ENCODE measurements around the gene TTC29. TPM values are rescaled to one million over a fixed set of nuclear protein-coding genes. Genes with fewer than 3 reads are reported as not detected.

The TTC29 gene
- total RNA-seq, 1 donor = under 0.01 TPM

DNA sequence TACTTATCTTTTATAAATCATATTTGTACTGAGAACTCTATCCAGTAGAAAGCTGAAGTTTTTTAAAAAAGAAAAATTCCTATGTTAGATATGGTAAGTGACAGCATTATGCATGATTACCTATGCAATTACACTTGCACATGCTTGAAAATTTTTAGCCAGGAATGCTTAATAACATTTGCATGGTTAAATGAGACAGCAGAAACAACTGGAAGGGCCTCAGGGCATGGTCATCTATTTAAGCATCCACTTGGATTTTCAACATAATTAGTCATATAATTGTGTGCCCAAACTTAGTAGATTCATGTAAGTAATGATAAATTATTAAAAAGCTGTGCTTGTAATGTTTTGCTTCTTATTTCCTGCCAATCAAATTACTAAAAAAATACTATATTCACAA is 151.9 kb downstream of the TTC29 start:
- no peak overlapping the region for H3K4me2 ChIP-seq (ENCODE audit: insufficient read depth, low read length)
- H3K36me3 ChIP-seq (ENCODE audit: insufficient read depth, low read length) = no peaks in the 10 kb centered on the region
- TF ChIP-seq, protein P1, sequence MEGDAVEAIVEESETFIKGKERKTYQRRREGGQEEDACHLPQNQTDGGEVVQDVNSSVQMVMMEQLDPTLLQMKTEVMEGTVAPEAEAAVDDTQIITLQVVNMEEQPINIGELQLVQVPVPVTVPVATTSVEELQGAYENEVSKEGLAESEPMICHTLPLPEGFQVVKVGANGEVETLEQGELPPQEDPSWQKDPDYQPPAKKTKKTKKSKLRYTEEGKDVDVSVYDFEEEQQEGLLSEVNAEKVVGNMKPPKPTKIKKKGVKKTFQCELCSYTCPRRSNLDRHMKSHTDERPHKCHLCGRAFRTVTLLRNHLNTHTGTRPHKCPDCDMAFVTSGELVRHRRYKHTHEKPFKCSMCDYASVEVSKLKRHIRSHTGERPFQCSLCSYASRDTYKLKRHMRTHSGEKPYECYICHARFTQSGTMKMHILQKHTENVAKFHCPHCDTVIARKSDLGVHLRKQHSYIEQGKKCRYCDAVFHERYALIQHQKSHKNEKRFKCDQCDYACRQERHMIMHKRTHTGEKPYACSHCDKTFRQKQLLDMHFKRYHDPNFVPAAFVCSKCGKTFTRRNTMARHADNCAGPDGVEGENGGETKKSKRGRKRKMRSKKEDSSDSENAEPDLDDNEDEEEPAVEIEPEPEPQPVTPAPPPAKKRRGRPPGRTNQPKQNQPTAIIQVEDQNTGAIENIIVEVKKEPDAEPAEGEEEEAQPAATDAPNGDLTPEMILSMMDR (IDR thresholded peaks at IDR 0.05; ENCODE audit: extremely low read depth, low read depth, low read length) = no peak
- H4K20me1 ChIP-seq (ENCODE audit: insufficient read depth, low read length) = no peaks in the 10 kb centered on the region
- no peaks in the 10 kb centered on the region for H3K79me2 ChIP-seq (ENCODE audit: insufficient read depth, low read length)
- no peaks in the 10 kb centered on the region for H3K4me1 ChIP-seq (ENCODE audit: insufficient read depth, low read length)
- H3K4me3 ChIP-seq (ENCODE audit: insufficient read depth, low read length) = no peak overlapping the region
- H3K27ac ChIP-seq (ENCODE audit: low read depth, low read length) = no peak overlapping the region
- no peak for DNase-seq (ENCODE audit: insufficient read length, low spot score, missing footprints)
- H3K27me3 ChIP-seq (ENCODE audit: insufficient read depth, low read length) = no peaks in the 10 kb centered on the region
- no peaks in the 10 kb centered on the region for H3K9me3 ChIP-seq (ENCODE audit: low read depth, low read length)
- H2AFZ ChIP-seq (ENCODE audit: low read length) = no peak overlapping the region

DNA sequence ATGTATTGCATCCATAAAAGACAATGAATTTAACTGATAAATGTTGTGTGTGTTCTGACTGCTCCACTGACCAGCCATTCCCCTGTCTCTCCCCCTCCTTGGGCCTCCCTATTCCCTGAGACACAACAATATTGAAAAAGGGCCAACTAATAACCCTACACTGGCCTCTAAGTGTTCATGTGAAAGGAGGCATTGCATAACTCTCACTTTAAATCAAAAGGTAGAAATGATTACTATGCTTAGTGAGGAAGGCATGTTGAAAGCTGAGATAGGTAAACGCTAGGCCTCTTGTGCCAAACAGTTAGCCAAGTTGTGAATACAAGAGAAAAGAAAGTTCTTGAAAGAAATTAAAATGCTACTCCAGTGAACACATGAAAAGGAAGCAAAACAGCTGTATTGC is 154.2 kb downstream of the TTC29 start:
- Histone ChIP-seq H3K9me3 (ENCODE audit: low read depth, low read length) (no peaks in the 10 kb centered on the region), H3K4me3 (ENCODE audit: insufficient read depth, low read length) (no peak overlapping the region), H3K27me3 (ENCODE audit: insufficient read depth, low read length) (no peaks in the 10 kb centered on the region), H3K4me2 (ENCODE audit: insufficient read depth, low read length) (no peak overlapping the region), H3K4me1 (ENCODE audit: insufficient read depth, low read length) (no peaks in the 10 kb centered on the region), H2AFZ (ENCODE audit: low read length) (no peak overlapping the region), H3K79me2 (ENCODE audit: insufficient read depth, low read length) (no peaks in the 10 kb centered on the region), H4K20me1 (ENCODE audit: insufficient read depth, low read length) (no peaks in the 10 kb centered on the region), H3K36me3 (ENCODE audit: insufficient read depth, low read length) (no peaks in the 10 kb centered on the region), H3K27ac (ENCODE audit: low read depth, low read length) (no peak overlapping the region)
- no peak for DNase-seq (ENCODE audit: insufficient read length, low spot score, missing footprints)
- TF ChIP-seq, protein P1 (IDR thresholded peaks at IDR 0.05; ENCODE audit: extremely low read depth, low read depth, low read length) = no peak

DNA sequence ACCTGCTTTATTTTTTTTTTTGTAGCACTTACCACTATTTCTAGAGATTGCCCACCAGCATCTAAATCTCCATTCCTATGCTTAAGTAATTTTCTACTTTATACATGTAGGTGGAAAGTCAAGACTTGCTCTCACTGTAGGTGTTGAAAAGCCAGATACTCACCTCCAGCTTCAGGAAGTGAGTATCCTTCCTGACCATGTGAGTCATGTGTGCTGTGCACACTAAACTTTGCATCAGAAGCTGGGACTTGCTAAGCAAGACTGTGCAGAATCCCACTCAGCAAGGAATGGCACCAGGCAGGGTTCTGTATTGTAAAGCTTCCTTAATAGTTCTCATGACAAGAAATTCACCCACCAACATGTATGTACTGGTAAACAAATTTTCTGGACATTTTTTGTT is 155.1 kb downstream of the TTC29 start:
- Histone ChIP-seq H3K79me2 (ENCODE audit: insufficient read depth, low read length) (no peaks in the 10 kb centered on the region), H3K36me3 (ENCODE audit: insufficient read depth, low read length) (no peaks in the 10 kb centered on the region), H3K27ac (ENCODE audit: low read depth, low read length) (no peak overlapping the region), H3K4me1 (ENCODE audit: insufficient read depth, low read length) (no peaks in the 10 kb centered on the region), H4K20me1 (ENCODE audit: insufficient read depth, low read length) (no peaks in the 10 kb centered on the region), H3K27me3 (ENCODE audit: insufficient read depth, low read length) (no peaks in the 10 kb centered on the region), H3K4me3 (ENCODE audit: insufficient read depth, low read length) (no peak overlapping the region), H2AFZ (ENCODE audit: low read length) (no peak overlapping the region), H3K4me2 (ENCODE audit: insufficient read depth, low read length) (no peak overlapping the region), H3K9me3 (ENCODE audit: low read depth, low read length) (no peaks in the 10 kb centered on the region)
- DNase-seq (ENCODE audit: insufficient read length, low spot score, missing footprints) = no peak
- TF ChIP-seq, protein P1 (IDR thresholded peaks at IDR 0.05; ENCODE audit: extremely low read depth, low read depth, low read length) = no peak

DNA sequence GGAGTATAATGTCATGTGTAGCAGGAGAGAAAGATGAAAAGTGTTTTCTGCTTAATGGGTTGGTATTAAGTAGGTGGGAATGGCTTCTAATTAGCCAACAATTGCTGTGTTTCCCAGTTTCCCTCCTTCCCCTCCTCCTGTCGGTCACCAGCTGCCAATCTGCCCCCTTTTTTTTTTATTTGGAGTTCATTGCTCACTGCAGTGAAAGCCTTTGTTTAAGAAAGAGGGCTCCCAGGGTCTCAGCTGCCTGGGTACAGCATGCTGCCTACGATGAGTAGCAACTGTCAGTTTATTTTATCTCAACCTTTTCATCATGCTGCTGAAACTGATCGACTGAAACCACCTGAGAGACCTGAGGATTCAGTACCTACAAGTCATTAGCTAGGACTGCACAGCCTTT is 157.9 kb downstream of the TTC29 start:
- no peaks in the 10 kb centered on the region for H4K20me1 ChIP-seq (ENCODE audit: insufficient read depth, low read length)
- no peak for DNase-seq (ENCODE audit: insufficient read length, low spot score, missing footprints)
- no peaks in the 10 kb centered on the region for H3K79me2 ChIP-seq (ENCODE audit: insufficient read depth, low read length)
- no peak overlapping the region for H3K4me3 ChIP-seq (ENCODE audit: insufficient read depth, low read length)
- no peak overlapping the region for H3K27ac ChIP-seq (ENCODE audit: low read depth, low read length)
- H3K4me1 ChIP-seq (ENCODE audit: insufficient read depth, low read length) = no peaks in the 10 kb centered on the region
- no peaks in the 10 kb centered on the region for H3K36me3 ChIP-seq (ENCODE audit: insufficient read depth, low read length)
- H3K27me3 ChIP-seq (ENCODE audit: insufficient read depth, low read length) = no peaks in the 10 kb centered on the region
- TF ChIP-seq, protein P1 (IDR thresholded peaks at IDR 0.05; ENCODE audit: extremely low read depth, low read depth, low read length) = no peak
- no peak overlapping the region for H3K4me2 ChIP-seq (ENCODE audit: insufficient read depth, low read length)
- H2AFZ ChIP-seq (ENCODE audit: low read length) = no peak overlapping the region
- H3K9me3 ChIP-seq (ENCODE audit: low read depth, low read length) = no peaks in the 10 kb centered on the region

Measured in osteoblast (primary cell).